ENCODE results near the gene CFAP61.

- no peak for TF ChIP-seq EZH2 (IDR thresholded peaks at IDR 0.05; ENCODE audit: low read length, unreplicated experiment)
- TF ChIP-seq CTCF (conservative IDR thresholded peaks at IDR 0.05; ENCODE audit: low read depth, low read length): no peak
Measured at GRCh38 chr20:20085071-20085470, 32.7 kb downstream of the CFAP61 start.
